Bronchial epithelial cell (primary cell): ENCODE results near the gene C3AR1. TPM values are rescaled to one million over a fixed set of nuclear protein-coding genes. Genes with fewer than 3 reads are reported as not detected.
"Not testable (repeated sequence)": the region's sequence is repeated elsewhere in the genome, so short reads cannot be mapped to it uniquely, and the experiment has no call there.

ENCODE experiments used
- DNase-seq: peaks from one replicate; pipeline ENCODE4 v3.0.0-alpha.2; 2010; ENCODE audit warnings: low read depth
- FAIRE-seq: peaks from 2 replicates; lab custom pipeline; 2011; peaks lifted over from hg19 to GRCh38; lab: Jason Lieb, UNC
- H3K27me3 ChIP-seq: 2 replicates; pipeline ENCODE4 v1.5.1; 2011; ENCODE audit warnings: low read length; ENCODE audit not compliant: control insufficient read depth, insufficient read depth
- H3K36me3 ChIP-seq: 2 replicates; pipeline ENCODE4 v1.5.1; 2011; ENCODE audit warnings: low read length; ENCODE audit not compliant: control insufficient read depth, insufficient read depth
- H3K4me3 ChIP-seq: 2 replicates; pipeline ENCODE4 v1.5.1; 2011; ENCODE audit warnings: mild to moderate bottlenecking, low read depth, low read length, control low read depth
- total RNA-seq: library from RNA; depleted of rRNA; stranded (reverse); fragments of >200 nt; gene quantifications from 2 replicates; pipeline ENCODE4 v1.2.1, GENCODE V29; 2014
- TF ChIP-seq, protein P1 (sequence below): IDR thresholded peaks from 2 replicates; pipeline ENCODE4 v1.5.1; 2011; ENCODE audit warnings: mild to moderate bottlenecking, moderate library complexity, low read length, control low read depth, inconsistent platforms; ENCODE audit not compliant: insufficient read depth, severe bottlenecking

Gene C3AR1
- not detected in 2 replicates for total RNA-seq

DNA sequence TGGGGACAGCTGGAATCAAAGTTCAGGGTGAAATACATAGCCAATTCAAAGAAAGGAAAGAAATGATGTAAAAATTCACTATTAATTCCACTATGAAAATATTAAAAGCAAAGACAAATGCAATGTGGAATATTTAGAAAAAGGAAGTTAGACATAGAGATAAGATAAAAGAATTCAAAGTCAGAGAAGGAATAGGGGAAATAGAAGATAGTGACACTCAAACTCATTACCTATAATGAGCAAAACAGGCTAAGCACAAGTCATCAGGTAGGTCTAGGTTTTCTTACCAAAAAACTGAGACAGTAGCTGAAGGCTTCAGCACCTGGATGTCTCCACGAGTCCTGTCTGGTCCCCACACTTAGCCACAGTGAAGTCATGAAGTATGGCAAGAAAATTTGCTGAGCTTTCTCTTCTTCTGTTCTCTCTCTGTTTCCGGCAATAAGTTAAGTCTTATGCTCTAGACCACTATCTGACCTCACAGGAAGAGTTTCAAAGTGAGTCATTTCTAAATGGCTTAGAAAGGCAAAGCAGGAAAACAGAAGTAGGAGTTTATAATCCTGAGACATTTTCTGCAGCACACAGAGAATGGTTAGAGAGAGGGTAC, at the start of gene C3AR1:
TSS of gene C3AR1 (minus strand) at position 369 of the 604 bp plus-strand sequence. CDS start 6,174 bp downstream, outside the sequence.
- H3K36me3 ChIP-seq = no peaks in the 10 kb centered on the region
- TF ChIP-seq, protein P1, sequence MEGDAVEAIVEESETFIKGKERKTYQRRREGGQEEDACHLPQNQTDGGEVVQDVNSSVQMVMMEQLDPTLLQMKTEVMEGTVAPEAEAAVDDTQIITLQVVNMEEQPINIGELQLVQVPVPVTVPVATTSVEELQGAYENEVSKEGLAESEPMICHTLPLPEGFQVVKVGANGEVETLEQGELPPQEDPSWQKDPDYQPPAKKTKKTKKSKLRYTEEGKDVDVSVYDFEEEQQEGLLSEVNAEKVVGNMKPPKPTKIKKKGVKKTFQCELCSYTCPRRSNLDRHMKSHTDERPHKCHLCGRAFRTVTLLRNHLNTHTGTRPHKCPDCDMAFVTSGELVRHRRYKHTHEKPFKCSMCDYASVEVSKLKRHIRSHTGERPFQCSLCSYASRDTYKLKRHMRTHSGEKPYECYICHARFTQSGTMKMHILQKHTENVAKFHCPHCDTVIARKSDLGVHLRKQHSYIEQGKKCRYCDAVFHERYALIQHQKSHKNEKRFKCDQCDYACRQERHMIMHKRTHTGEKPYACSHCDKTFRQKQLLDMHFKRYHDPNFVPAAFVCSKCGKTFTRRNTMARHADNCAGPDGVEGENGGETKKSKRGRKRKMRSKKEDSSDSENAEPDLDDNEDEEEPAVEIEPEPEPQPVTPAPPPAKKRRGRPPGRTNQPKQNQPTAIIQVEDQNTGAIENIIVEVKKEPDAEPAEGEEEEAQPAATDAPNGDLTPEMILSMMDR = no peak
- DNase-seq (peak; percentile 74), FAIRE-seq (no peak)
- no peaks in the 10 kb centered on the region for H3K27me3 ChIP-seq
- H3K4me3 ChIP-seq = no peak within 1 kb of the TSS

DNA sequence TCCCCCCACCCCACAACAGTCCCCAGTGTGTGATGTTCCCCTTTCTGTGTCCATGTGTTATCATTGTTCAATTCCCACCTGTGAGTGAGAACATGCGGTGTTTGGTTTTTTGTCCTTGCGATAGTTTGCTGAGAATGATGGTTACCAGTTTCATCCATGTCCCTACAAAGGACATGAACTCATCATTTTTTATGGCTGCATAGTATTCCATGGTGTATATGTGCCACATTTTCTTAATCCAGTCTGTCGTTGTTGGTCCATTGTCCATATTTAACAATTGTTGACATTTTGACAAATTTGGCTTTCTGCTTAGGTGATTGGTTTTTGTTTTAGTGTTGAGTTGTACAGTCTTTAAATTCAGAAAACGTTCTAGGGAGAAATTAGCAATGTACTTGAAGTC, 47.0 kb upstream of the C3AR1 start:
- not testable (repeated sequence) for H3K36me3 ChIP-seq, FAIRE-seq, H3K27me3 ChIP-seq, H3K4me3 ChIP-seq, DNase-seq

DNA sequence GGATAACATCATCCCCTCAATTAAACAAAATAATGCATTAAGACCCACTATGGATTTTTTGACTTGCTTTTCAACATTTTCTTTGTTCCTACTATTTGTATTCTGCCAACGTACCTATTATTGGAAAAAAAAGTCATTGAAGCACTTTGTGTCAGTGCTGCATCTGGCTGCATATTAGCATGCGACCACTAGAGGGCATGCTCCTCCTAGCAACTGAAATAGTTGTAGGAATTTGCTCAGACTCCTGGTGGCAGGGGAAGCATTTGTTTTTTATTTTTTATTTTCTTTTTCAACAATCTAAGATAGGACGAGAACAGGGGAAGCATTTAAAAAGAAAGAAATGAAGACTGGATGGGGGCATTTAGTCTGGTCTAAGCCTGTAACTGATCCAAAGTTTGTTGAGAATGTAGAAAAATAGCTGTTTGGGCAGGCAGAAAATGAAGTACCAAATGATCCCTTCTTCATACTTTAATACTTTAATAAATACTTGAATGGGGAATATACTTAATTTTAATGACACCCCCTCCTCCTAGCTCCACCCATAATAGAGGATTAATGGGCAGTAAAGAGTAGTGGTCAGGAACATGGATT, 42.7 kb upstream of the C3AR1 start:
- TF ChIP-seq, protein P1 = peak; percentile 84
- DNase-seq (peak; percentile 67), FAIRE-seq (no peak)
- no peaks in the 10 kb centered on the region for H3K36me3 ChIP-seq
- no peak overlapping the region for H3K4me3 ChIP-seq
- no peaks in the 10 kb centered on the region for H3K27me3 ChIP-seq

DNA sequence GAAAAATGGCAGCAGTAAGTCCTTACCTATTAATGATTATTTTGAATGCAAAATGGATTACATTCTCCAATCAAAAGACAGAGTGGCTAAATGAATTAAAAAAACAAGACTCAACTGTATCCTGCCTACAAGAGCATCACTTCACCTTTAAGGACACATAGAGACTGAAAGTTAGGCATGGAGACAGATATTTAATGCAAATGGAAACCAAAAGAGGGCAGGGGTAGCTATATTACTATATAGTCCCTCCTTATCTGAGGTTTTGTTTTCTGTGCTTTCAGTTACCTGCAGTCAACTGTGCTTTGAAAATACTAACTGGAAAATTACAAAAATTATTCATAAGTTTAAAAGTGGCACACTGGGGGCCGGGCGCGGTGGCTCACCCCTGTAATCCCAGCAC, 33.1 kb upstream of the C3AR1 start:
- Histone ChIP-seq H3K27me3 (no peaks in the 10 kb centered on the region), H3K4me3 (no peak overlapping the region), H3K36me3 (peaks cover 3% of the 10 kb centered on the region)
- DNase-seq (no peak), FAIRE-seq (no peak)
- TF ChIP-seq, protein P1 = no peak

DNA sequence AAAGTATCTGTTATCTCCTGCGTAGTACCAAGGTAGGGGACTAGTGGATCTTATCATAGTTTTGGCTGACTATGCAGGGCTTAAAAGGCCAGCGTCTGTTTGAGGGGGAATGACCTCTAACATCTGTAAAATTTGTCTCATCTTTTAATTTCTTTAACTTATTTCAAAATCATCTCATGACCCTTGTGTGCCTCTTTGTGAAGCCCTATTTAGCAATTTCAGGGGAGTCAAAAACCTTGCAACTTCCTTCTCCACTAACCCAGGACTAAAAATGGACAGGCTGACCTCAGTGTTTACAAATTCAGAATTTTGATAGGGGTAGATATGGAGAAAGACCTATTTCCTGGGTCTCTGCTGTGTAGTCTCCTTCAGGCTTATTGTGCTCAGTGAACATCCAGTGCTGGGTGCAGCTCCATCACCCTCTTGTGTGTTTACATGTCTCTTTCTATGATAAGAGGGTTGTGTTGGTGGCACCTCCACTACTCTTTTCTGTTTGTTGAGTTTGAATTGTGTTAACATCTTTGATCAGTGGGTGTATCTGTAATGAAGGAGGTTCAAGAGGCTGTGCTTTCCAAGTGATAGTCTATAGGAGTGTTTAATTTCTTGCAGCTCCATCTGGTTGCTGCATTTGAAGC, 30.2 kb upstream of the C3AR1 start:
- DNase-seq (no peak), FAIRE-seq (no peak)
- H3K4me3 ChIP-seq = no peak overlapping the region
- peaks cover 12% of the 10 kb centered on the region for H3K36me3 ChIP-seq
- no peaks in the 10 kb centered on the region for H3K27me3 ChIP-seq
- TF ChIP-seq, protein P1 = no peak

DNA sequence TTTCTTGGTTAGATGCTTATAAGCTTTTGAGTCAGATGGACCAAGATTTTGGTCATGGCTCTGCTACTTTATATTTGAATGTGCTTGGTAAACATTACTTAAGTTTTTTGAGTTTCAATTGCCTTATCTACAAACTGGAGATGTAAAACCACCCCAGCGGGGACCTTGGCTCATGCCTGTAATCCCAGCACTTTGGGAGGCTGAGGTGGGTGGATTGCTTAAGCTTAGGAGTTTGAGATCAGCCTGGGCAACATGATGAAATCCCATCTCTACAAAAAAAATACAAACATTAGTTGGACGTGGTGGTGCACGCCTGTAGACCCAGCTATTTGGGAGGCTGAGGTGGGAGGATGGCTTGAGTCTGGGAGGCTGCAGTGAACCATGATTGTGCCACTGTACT, 27.1 kb upstream of the C3AR1 start:
- no peak for DNase-seq
- peaks cover 12% of the 10 kb centered on the region for H3K36me3 ChIP-seq
- no peak for FAIRE-seq
- no peak overlapping the region for H3K4me3 ChIP-seq
- TF ChIP-seq, protein P1 = no peak
- H3K27me3 ChIP-seq = no peaks in the 10 kb centered on the region
